Measurements from ENCODE around the gene SMC6.

SMC6 gene

GRCh38 chr2:17708501-17708900 is 45.1 kb downstream of the SMC6 start:
- DNase-seq = no peak

- no peak for DNase-seq
Measured at GRCh38 chr2:17706845-17707244, 46.8 kb downstream of the SMC6 start.

- DNase-seq = no peak
Measured at GRCh38 chr2:17690776-17691175, 62.8 kb downstream of the SMC6 start.

GRCh38 chr2:17689010-17689409 is 64.6 kb downstream of the SMC6 start:
- no peak for DNase-seq

GRCh38 chr2:17688600-17688999 is 65.0 kb downstream of the SMC6 start:
- DNase-seq = no peak

GRCh38 chr2:17683981-17684380 is 69.6 kb downstream of the SMC6 start:
- no peak for DNase-seq

- no peak for DNase-seq
Measured at GRCh38 chr2:17682098-17682857, 71.3 kb downstream of the SMC6 start.

- no peak for DNase-seq
Measured at GRCh38 chr2:17680119-17680518, 73.5 kb downstream of the SMC6 start.

GRCh38 chr2:17674817-17675216 is 78.8 kb downstream of the SMC6 start:
- DNase-seq = no peak

GRCh38 chr2:17672583-17673317 is 80.9 kb downstream of the SMC6 start:
- DNase-seq = no peak

GRCh38 chr2:17667898-17668297 is 85.7 kb downstream of the SMC6 start:
- no peak for DNase-seq

- no peak for DNase-seq
Measured at GRCh38 chr2:17664534-17664933, 89.1 kb downstream of the SMC6 start.

- DNase-seq = no peak
Measured at GRCh38 chr2:17662723-17663122, 90.9 kb downstream of the SMC6 start.

- DNase-seq = no peak
Measured at GRCh38 chr2:17661460-17661859, 92.2 kb downstream of the SMC6 start.

- DNase-seq = no peak
Measured at GRCh38 chr2:17660219-17660618, 93.4 kb downstream of the SMC6 start.

- peak; percentile 21 to 64 for DNase-seq
Measured at GRCh38 chr2:17658251-17658843, 95.3 kb downstream of the SMC6 start.

GRCh38 chr2:17657759-17658158 is 95.9 kb downstream of the SMC6 start:
- no peak for DNase-seq

GRCh38 chr2:17652681-17653394 is 100.8 kb downstream of the SMC6 start:
- DNase-seq = no peak

GRCh38 chr2:17649026-17649425 is 104.6 kb downstream of the SMC6 start:
- no peak for DNase-seq

- DNase-seq = peak; percentile 74 to 82
Measured at GRCh38 chr2:17648581-17648980, 105.0 kb downstream of the SMC6 start.

- DNase-seq = no peak
Measured at GRCh38 chr2:17646838-17647701, 106.5 kb downstream of the SMC6 start.

- DNase-seq = peak; percentile 77 to 89
Measured at GRCh38 chr2:17646081-17646554, 107.5 kb downstream of the SMC6 start.
